GM21381 (cell line): ENCODE results near the gene GPX1.

Experiments
- ATAC-seq: cut with Tn5 transposase; IDR thresholded peaks from one replicate; pipeline ENCODE4 v1.9.1; 2021; ENCODE audit warnings: mild to moderate bottlenecking, moderate library complexity; ENCODE audit not compliant: unreplicated experiment

The GPX1 gene

DNA sequence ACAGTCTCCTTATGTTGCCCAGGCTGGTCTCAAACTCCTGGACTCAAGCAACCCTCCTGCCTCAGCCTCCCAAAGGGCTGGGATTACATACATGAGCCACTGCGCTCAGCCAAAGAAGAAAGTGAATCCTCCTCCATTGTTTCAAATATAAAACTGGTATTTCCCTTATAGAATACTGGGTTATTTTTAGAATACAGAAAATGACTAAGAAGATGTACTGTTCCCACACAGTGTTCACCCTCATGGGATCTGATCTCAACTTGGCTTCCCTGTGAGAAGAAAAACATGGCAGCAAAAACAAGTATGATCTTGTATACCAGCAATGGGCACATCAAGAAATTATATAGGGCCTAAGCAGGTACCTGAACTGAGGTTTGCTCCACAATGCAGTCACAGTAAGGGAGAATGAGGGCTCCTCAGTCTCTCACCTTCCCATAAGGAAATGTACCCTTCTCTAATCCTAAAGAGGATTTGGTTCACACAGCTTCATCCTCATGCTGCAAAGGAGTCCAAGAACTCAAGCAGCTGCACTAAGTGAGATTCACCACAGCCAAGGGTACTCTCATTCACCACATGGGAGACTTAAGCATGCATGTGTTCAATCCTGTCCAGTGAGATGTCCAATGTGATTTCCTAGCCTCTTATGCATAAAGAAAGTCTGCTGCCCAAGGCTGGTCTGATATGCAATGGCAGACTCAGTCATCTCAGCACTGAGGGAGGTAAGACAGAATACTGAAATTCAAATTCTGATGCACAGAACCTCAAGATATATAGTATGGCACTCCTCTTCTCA, 44.1 kb downstream of the GPX1 start:
- no peak for ATAC-seq

DNA sequence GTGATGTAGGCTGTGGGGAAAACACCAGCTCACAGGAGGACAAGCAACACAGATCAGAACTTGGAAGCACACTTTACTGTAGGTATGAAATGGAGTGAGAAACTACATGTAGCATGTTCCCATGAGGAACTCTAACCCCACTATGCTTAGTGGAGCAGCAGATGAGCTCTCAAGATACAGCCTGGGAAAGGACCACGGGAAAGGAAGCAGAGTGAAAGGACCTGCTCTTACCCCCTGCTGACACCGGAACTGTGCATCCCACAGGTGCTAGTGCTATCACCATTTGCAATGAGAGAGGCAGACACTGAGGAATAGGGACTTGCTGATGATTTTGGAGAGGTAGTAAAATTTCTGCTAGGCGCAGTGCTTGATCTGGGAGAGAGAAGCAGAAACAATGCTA, 46.9 kb downstream of the GPX1 start:
- ATAC-seq: no peak

DNA sequence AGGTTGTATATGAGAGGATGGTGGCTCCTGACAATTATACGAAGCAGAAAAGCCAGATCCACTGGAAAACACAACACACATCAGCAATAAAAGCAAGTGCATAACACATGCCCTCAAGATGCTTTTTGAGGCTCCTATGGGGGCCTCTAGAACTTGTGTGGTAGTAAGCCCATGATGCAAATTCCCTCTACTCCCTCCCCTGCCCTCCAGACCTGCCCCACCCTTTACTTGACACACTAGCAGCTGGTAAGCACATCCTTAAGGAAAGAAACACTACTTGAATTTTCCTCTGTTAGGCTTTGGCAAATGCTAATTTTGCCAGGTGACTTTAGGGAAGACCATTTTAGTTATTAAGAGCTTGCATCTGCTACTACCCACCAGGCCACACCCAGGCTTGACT, 47.5 kb downstream of the GPX1 start:
- ATAC-seq: no peak
